Measurements from ENCODE around the gene SNRPF.
A peak's percentile ranks its signal among the peaks of the same experiment; 100 is the strongest.

Gene SNRPF

DNA sequence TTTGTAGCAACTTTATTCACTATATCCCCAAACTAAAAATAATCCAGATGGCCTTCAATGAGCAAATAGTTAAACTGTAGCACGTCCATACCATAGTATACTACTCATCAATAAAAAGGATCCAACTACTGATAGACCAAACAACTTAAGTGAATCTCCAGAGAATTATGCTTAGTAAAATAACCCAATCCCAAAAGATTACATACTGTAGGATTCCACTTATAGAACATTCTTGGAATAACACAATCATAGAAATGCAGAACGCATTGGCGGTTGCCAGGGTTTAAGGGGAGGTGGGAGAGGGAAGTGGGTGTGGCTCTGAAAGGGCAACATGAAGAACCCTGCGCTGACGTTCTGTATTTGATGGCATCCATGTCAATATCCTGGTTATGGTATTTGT lies 28.6 kb downstream of the SNRPF start:
- Histone ChIP-seq H3K9ac (ENCODE audit: low read length) (no peak overlapping the region), H3K4me3 (ENCODE audit: low read length) (no peak overlapping the region), H3K36me3 (ENCODE audit: control insufficient read depth, insufficient read depth, low read length, severe bottlenecking) (no peaks in the 10 kb centered on the region), H3K27me3 (replicated peaks; ENCODE audit: control insufficient read depth, insufficient read depth, low read length) (no peaks in the 10 kb centered on the region), H3K4me1 (ENCODE audit: control insufficient read depth, insufficient read depth, low read length) (peaks cover 2% of the 10 kb centered on the region), H3K9me3 (ENCODE audit: control insufficient read depth, low read length) (no peaks in the 10 kb centered on the region)
- DNase-seq (ENCODE audit: low read depth): no peak

DNA sequence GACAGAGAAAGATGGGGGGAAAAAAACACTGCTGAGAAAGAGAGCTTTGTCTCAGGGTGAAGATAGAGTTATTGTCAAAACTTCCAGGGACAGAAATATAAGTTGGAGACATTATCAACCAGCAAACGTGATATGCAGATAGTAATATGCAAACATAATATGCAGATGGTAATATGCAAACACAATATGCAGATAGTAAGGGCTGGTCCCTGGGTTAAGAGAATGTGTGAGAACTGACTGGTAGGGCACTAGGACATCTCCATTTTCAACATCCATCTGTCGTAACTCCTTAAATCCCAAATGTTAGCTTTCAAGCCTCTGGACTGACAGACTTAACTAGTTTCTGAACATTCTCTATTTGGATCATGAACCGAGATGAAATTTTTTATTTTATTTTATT lies 32.2 kb downstream of the SNRPF start:
- H3K4me3 ChIP-seq (ENCODE audit: low read length): no peak overlapping the region
- no peak for DNase-seq (ENCODE audit: low read depth)
- no peak overlapping the region for H3K9ac ChIP-seq (ENCODE audit: low read length)
- no peaks in the 10 kb centered on the region for H3K4me1 ChIP-seq (ENCODE audit: control insufficient read depth, insufficient read depth, low read length)
- no peaks in the 10 kb centered on the region for H3K9me3 ChIP-seq (ENCODE audit: control insufficient read depth, low read length)
- H3K27me3 ChIP-seq (replicated peaks; ENCODE audit: control insufficient read depth, insufficient read depth, low read length): no peaks in the 10 kb centered on the region
- no peaks in the 10 kb centered on the region for H3K36me3 ChIP-seq (ENCODE audit: control insufficient read depth, insufficient read depth, low read length, severe bottlenecking)

DNA sequence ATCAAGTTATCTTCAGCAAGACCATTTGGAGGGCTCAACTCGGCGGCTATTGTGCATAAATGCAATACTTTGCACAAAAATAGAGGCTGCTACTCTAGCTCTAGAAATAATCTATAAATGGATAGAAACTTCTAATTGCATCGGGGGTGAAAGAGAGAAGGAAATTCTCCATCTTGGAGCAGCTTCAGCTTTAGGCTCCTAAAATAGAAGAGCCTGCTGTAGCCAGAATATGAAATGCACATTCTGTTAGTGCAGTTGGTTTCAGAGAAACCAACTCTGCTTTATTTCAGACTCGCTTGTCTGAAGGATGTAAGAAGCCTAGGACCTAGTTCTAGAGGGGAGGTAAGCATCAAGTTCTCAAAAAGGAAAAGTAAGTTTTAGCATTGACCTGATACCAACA lies 38.1 kb downstream of the SNRPF start:
- H3K27me3 ChIP-seq (replicated peaks; ENCODE audit: control insufficient read depth, insufficient read depth, low read length): peaks cover 3% of the 10 kb centered on the region
- H3K9ac ChIP-seq (ENCODE audit: low read length): no peak overlapping the region
- H3K4me1 ChIP-seq (ENCODE audit: control insufficient read depth, insufficient read depth, low read length): no peaks in the 10 kb centered on the region
- DNase-seq (ENCODE audit: low read depth): no peak
- no peak overlapping the region for H3K4me3 ChIP-seq (ENCODE audit: low read length)
- H3K9me3 ChIP-seq (ENCODE audit: control insufficient read depth, low read length): no peaks in the 10 kb centered on the region
- H3K36me3 ChIP-seq (ENCODE audit: control insufficient read depth, insufficient read depth, low read length, severe bottlenecking): no peaks in the 10 kb centered on the region

DNA sequence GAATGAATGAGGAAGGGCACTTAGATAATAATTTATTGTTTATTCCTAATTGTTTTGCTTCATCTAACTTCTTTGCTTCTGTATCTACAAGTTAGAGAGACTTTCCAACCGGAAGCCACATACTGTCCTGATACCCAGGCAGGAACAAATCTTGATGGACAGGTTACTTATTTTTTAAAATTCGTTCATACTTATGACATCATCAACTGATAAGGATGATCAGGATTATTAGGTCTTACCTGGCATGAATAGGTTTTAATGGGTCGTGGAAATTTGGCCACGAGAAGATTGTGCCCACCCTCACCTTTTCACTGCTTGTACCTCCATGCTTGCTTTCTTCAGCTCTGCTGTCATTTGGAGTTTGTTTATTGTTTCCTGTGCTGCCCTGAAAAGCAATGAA lies 39.3 kb downstream of the SNRPF start:
- peaks cover 3% of the 10 kb centered on the region for H3K27me3 ChIP-seq (replicated peaks; ENCODE audit: control insufficient read depth, insufficient read depth, low read length)
- H3K9me3 ChIP-seq (ENCODE audit: control insufficient read depth, low read length): peaks cover 4% of the 10 kb centered on the region
- DNase-seq (ENCODE audit: low read depth): no peak
- H3K4me1 ChIP-seq (ENCODE audit: control insufficient read depth, insufficient read depth, low read length): no peaks in the 10 kb centered on the region
- H3K36me3 ChIP-seq (ENCODE audit: control insufficient read depth, insufficient read depth, low read length, severe bottlenecking): no peaks in the 10 kb centered on the region
- no peak overlapping the region for H3K4me3 ChIP-seq (ENCODE audit: low read length)
- no peak overlapping the region for H3K9ac ChIP-seq (ENCODE audit: low read length)

GRCh38 chr12:95908573-95908972 lies 49.8 kb downstream of the SNRPF start:
- H3K27me3 ChIP-seq (replicated peaks; ENCODE audit: control insufficient read depth, insufficient read depth, low read length): peaks cover 3% of the 10 kb centered on the region
- no peak overlapping the region for H3K9ac ChIP-seq (ENCODE audit: low read length)
- peak; percentile 62 for DNase-seq (ENCODE audit: low read depth)
- H3K9me3 ChIP-seq (ENCODE audit: control insufficient read depth, low read length): peaks cover under 1% of the 10 kb centered on the region
- peaks cover 4% of the 10 kb centered on the region for H3K4me1 ChIP-seq (ENCODE audit: control insufficient read depth, insufficient read depth, low read length)
- H3K36me3 ChIP-seq (ENCODE audit: control insufficient read depth, insufficient read depth, low read length, severe bottlenecking): no peaks in the 10 kb centered on the region
- H3K4me3 ChIP-seq (ENCODE audit: low read length): no peak overlapping the region

DNA sequence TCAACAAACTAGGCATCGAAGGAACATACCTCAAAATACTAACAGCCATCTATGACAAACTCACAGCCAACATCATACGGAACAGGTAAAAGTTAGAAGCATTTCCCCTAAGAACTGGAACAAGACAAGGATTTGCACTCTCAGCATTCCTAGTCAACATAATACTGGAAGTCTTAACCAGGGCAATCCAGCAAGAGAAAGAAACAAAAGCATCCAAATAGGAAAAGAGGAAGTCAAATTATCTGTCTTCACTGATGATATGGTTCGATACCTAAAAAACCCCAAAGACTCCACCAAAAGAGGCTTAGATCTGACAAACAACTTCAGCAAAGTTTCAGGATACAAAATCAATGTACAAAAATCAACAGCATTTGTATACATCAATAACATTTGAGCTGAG lies 51.1 kb downstream of the SNRPF start:
- no peak for DNase-seq (ENCODE audit: low read depth)
- H3K36me3 ChIP-seq (ENCODE audit: control insufficient read depth, insufficient read depth, low read length, severe bottlenecking): no peaks in the 10 kb centered on the region

More for the DNA sequence above, 51.1 kb downstream of the SNRPF start:
- no peaks in the 10 kb centered on the region for H3K27me3 ChIP-seq (replicated peaks; ENCODE audit: control insufficient read depth, insufficient read depth, low read length)
- peaks cover 4% of the 10 kb centered on the region for H3K4me1 ChIP-seq (ENCODE audit: control insufficient read depth, insufficient read depth, low read length)
- H3K9ac ChIP-seq (ENCODE audit: low read length): no peak overlapping the region
- H3K4me3 ChIP-seq (ENCODE audit: low read length): no peak overlapping the region
- no peaks in the 10 kb centered on the region for H3K9me3 ChIP-seq (ENCODE audit: control insufficient read depth, low read length)

Measured in adipocyte (in vitro differentiated cells).